SK-N-SH (cell line): ENCODE measurements around the gene BTG4. TPM values are rescaled to one million over a fixed set of nuclear protein-coding genes. Genes with fewer than 3 reads are reported as not detected.

Experiments used
- CTCF ChIA-PET: fragments of 300-600, 350-600 bp; formaldehyde crosslinking; extraction: SDS; loops from one replicate; lab custom pipeline; 2021; lab: Yijun Ruan, JAX
- POLR2A ChIA-PET: fragments of 350-600 bp; sonication (Branson Sonifier 250); formaldehyde crosslinking; extraction: SDS; loops from one replicate; lab custom pipeline; 2020; ENCODE audit warnings: antibody characterized with exemption, inconsistent platforms; lab: Yijun Ruan, JAX
- DNase-seq: peaks from one replicate; pipeline ENCODE4 v3.0.0; 2012
- H2AFZ ChIP-seq: fragments of 200-600 bp; sonication (generic); 2 replicates; pipeline ENCODE4 v1.8.1; 2016; ENCODE audit warnings: antibody characterized with exemption, mild to moderate bottlenecking, low read depth
- H3F3A ChIP-seq: fragments of 200-600 bp; sonication (generic); replicated peaks from 2 replicates; pipeline ENCODE3; 2016; ENCODE audit warnings: antibody characterized with exemption, mild to moderate bottlenecking; ENCODE audit not compliant: insufficient read depth
- H3K27ac ChIP-seq, 2 experiments: fragments of 200-500 bp in 1 of 2; fragments of 200-600 bp in 1 of 2; sonication (Bioruptor generic) in 1 of 2; sonication (generic), shearing (Covaris generic) in 1 of 2; 2 replicates each; pipeline versions ENCODE4 v1.5.1 to v1.6.1; 2014 to 2016; ENCODE audit warnings: low read depth in 2 of 2, inconsistent platforms in 1 of 2, low read length in 1 of 2, mild to moderate bottlenecking in 1 of 2, mixed read lengths in 1 of 2
- H3K27me3 ChIP-seq: fragments of 200-600 bp; sonication (generic), shearing (Covaris generic); 2 replicates; pipeline ENCODE4 v1.6.1; 2016; ENCODE audit warnings: mixed run types; ENCODE audit not compliant: insufficient read depth
- H3K36me3 ChIP-seq, 2 experiments: fragments of 200-500 bp in 1 of 2; fragments of 200-600 bp in 1 of 2; sonication (Bioruptor generic) in 1 of 2; sonication (generic) in 1 of 2; replicated peaks in 1 of 2; 2 replicates each; pipeline versions ENCODE3 to v1.5.1; 2014 to 2016; ENCODE audit warnings: low read length in 1 of 2, mild to moderate bottlenecking in 1 of 2; ENCODE audit not compliant: insufficient read depth in 2 of 2, control insufficient read depth in 1 of 2
- H3K4me1 ChIP-seq, 2 experiments: fragments of 200-500 bp in 1 of 2; fragments of 200-600 bp in 1 of 2; sonication (Bioruptor generic) in 1 of 2; sonication (generic), shearing (Covaris generic) in 1 of 2; 2 replicates each; pipeline versions ENCODE4 v1.5.1 to v1.6.1; 2014 to 2016; ENCODE audit warnings: low read depth in 1 of 2, low read length in 1 of 2, mixed run types in 1 of 2; ENCODE audit not compliant: insufficient read depth in 2 of 2, control insufficient read depth in 1 of 2
- H3K4me2 ChIP-seq: fragments of 200-600 bp; sonication (generic), shearing (Covaris generic); 2 replicates; pipeline ENCODE4 v1.6.1; 2017; ENCODE audit warnings: mixed run types
- H3K4me3 ChIP-seq, 2 experiments: fragments of 200-500 bp in 1 of 2; fragments of 200-600 bp in 1 of 2; sonication (Bioruptor generic) in 1 of 2; sonication (generic), shearing (Covaris generic) in 1 of 2; 2 replicates each; pipeline versions ENCODE4 v1.5.1 to v1.8.1; 2014 to 2016; ENCODE audit warnings: low read depth in 2 of 2, inconsistent platforms in 1 of 2, low read length in 1 of 2, mild to moderate bottlenecking in 1 of 2, mixed read lengths in 1 of 2, moderate library complexity in 1 of 2
- H3K79me2 ChIP-seq: fragments of 200-600 bp; sonication (generic); 2 replicates; pipeline ENCODE4 v1.8.1; 2017; ENCODE audit warnings: mild to moderate bottlenecking; ENCODE audit not compliant: insufficient read depth
- H3K9ac ChIP-seq: fragments of 200-600 bp; sonication (generic); 2 replicates; pipeline ENCODE4 v1.6.1; 2017; ENCODE audit warnings: mixed run types
- H3K9me2 ChIP-seq: fragments of 200-600 bp; sonication (generic); 2 replicates; pipeline ENCODE4 v1.6.1; 2017; ENCODE audit warnings: mixed run types
- H3K9me3 ChIP-seq: fragments of 200-600 bp; sonication (generic); 2 replicates; pipeline ENCODE4 v1.6.1; 2017; ENCODE audit warnings: mixed run types, mild to moderate bottlenecking, moderate library complexity
- H4K20me1 ChIP-seq: fragments of 200-600 bp; sonication (generic); 2 replicates; pipeline ENCODE4 v1.6.1; 2017; ENCODE audit warnings: mild to moderate bottlenecking, mixed run types; ENCODE audit not compliant: insufficient read depth
- CHD2 ChIP-seq: fragments of 150-350 bp; IDR thresholded peaks from 2 replicates; pipeline ENCODE4 v1.6.1; 2018; ENCODE audit warnings: low read length; ENCODE audit not compliant: partially characterized antibody
- ELF1 ChIP-seq: IDR thresholded peaks from 2 replicates; pipeline ENCODE4 v1.4.0; 2012
- EZH2phosphoT487 ChIP-seq: fragments of 200-600 bp; sonication (generic); IDR thresholded peaks from 2 replicates; pipeline ENCODE4 v1.6.1; 2017; ENCODE audit warnings: low read depth, mixed run types, mild to moderate bottlenecking, antibody characterized with exemption, moderate library complexity, borderline replicate concordance
- FOXJ3 ChIP-seq: sonication (generic); formaldehyde crosslinking; IDR thresholded peaks from 2 replicates; pipeline ENCODE4 v1.5.1; 2020; ENCODE audit warnings: mild to moderate bottlenecking, missing genetic modification reagents
- FOXM1 ChIP-seq: IDR thresholded peaks from 2 replicates; pipeline ENCODE4 v1.4.0; 2012; ENCODE audit warnings: low read depth, mild to moderate bottlenecking
- GABPA ChIP-seq: IDR thresholded peaks from 2 replicates; pipeline ENCODE4 v1.4.0; 2012; ENCODE audit warnings: low read depth, mild to moderate bottlenecking
- GATA2 ChIP-seq: sonication (generic); formaldehyde crosslinking; IDR thresholded peaks from 2 replicates; pipeline ENCODE4 v1.5.0; 2020; ENCODE audit warnings: mild to moderate bottlenecking, missing genetic modification reagents
- MAX ChIP-seq: IDR thresholded peaks from 2 replicates; pipeline ENCODE4 v1.4.0; 2012; ENCODE audit warnings: low read depth
- MEF2A ChIP-seq: IDR thresholded peaks from 2 replicates; pipeline ENCODE4 v1.4.0; 2012; ENCODE audit warnings: low read depth, borderline replicate concordance
- MXI1 ChIP-seq: IDR thresholded peaks from 2 replicates; pipeline ENCODE4 v1.6.1; 2012; ENCODE audit warnings: mild to moderate bottlenecking, low read depth, low read length, improper control_type of control experiment
- NRF1 ChIP-seq: IDR thresholded peaks from 2 replicates; pipeline ENCODE4 v1.6.1; 2012; ENCODE audit warnings: low read depth, mild to moderate bottlenecking, low read length
- TAF1 ChIP-seq: IDR thresholded peaks from 2 replicates; pipeline ENCODE4 v1.6.1; 2012; ENCODE audit warnings: low read depth, mild to moderate bottlenecking, low read length, moderate library complexity, borderline replicate concordance
- TCF12 ChIP-seq: IDR thresholded peaks from 2 replicates; pipeline ENCODE4 v1.4.0; 2012
- USF1 ChIP-seq: IDR thresholded peaks from 2 replicates; pipeline ENCODE4 v1.4.0; 2012; ENCODE audit warnings: low read depth, borderline replicate concordance
- YY1 ChIP-seq: IDR thresholded peaks from 2 replicates; pipeline ENCODE4 v1.4.0; 2012; ENCODE audit warnings: low read depth, mild to moderate bottlenecking
- ZBTB33 ChIP-seq: IDR thresholded peaks from 2 replicates; pipeline ENCODE4 v1.4.0; 2012; ENCODE audit warnings: low read depth, borderline replicate concordance
- WGBS: methylation state at CpG from one replicate; pipeline ENCODE4 v1.1.6; 2017; ENCODE audit warnings: low lambda C conversion rate; 5-methylcytosine and 5-hydroxymethylcytosine counted together
- polyA plus RNA-seq, 3 experiments: library from polyadenylated mRNA; depleted of rRNA; stranded (reverse); fragments of >200 nt; gene quantifications; 2 replicates each; pipeline ENCODE4 v1.2.3, GENCODE V29; 2012
- TF ChIP-seq, protein P1 (sequence below): fragments of 200-600 bp; sonication (generic); IDR thresholded peaks from 2 replicates; pipeline ENCODE4 v1.6.1; 2017; ENCODE audit warnings: antibody characterized with exemption, mild to moderate bottlenecking, moderate library complexity
- TF ChIP-seq, protein P2 (sequence below): fragments of 150-350 bp; IDR thresholded peaks from 2 replicates; pipeline ENCODE4 v1.6.1; 2016; ENCODE audit warnings: mild to moderate bottlenecking, low read depth, low read length
- TF ChIP-seq, protein P3 (sequence below): IDR thresholded peaks from 2 replicates; pipeline ENCODE4; 2012

BTG4 gene
- polyA plus RNA-seq, 1 of the 3 experiments (the other 2 are of a cell fraction), result 0.26 TPM

GRCh38 chr11:111554532-111554931 is 42.3 kb upstream of the BTG4 start:
- CTCF ChIA-PET, result interaction anchor here (0.8 to 1.4 kb wide), 8 partner anchors 9 to 726 kb away, joined by 3 to 4 read pairs (median 3); no protein-coding TSS in a partner anchor
- H3K27me3 ChIP-seq, result no peaks in the 10 kb centered on the region
- no peak for DNase-seq
- H3K9ac ChIP-seq, result peak overlapping the region; percentile 71
- no peak overlapping the region for H2AFZ ChIP-seq
- H3K79me2 ChIP-seq, result peaks cover 42% of the 10 kb centered on the region; the same call in 1 of the 2 replicates
- POLR2A ChIA-PET, result no interaction called here
- peak overlapping the region; percentile 95 to 99 for H3K27ac ChIP-seq
- H3K4me2 ChIP-seq, result peak overlapping the region; percentile 5; the same call in 1 of the 2 replicates
- H3K9me3 ChIP-seq, result no peaks in the 10 kb centered on the region
- no peaks in the 10 kb centered on the region for H4K20me1 ChIP-seq
- H3F3A ChIP-seq, result peaks cover 84% of the 10 kb centered on the region
- peaks cover 61 to 79% of the 10 kb centered on the region in 2 experiments for H3K36me3 ChIP-seq
- H3K4me1 ChIP-seq, result peaks cover 11 to 45% of the 10 kb centered on the region in 2 experiments
- TF ChIP-seq, protein P1, sequence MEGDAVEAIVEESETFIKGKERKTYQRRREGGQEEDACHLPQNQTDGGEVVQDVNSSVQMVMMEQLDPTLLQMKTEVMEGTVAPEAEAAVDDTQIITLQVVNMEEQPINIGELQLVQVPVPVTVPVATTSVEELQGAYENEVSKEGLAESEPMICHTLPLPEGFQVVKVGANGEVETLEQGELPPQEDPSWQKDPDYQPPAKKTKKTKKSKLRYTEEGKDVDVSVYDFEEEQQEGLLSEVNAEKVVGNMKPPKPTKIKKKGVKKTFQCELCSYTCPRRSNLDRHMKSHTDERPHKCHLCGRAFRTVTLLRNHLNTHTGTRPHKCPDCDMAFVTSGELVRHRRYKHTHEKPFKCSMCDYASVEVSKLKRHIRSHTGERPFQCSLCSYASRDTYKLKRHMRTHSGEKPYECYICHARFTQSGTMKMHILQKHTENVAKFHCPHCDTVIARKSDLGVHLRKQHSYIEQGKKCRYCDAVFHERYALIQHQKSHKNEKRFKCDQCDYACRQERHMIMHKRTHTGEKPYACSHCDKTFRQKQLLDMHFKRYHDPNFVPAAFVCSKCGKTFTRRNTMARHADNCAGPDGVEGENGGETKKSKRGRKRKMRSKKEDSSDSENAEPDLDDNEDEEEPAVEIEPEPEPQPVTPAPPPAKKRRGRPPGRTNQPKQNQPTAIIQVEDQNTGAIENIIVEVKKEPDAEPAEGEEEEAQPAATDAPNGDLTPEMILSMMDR, result no peak
- TF ChIP-seq FOXJ3 (CRISPR knock-in tag) (no peak), ZBTB33 (no peak), MAX (no peak), MEF2A (no peak), MXI1 (no peak), GATA2 (no peak), EZH2phosphoT487 (no peak)
- TF ChIP-seq, protein P2, sequence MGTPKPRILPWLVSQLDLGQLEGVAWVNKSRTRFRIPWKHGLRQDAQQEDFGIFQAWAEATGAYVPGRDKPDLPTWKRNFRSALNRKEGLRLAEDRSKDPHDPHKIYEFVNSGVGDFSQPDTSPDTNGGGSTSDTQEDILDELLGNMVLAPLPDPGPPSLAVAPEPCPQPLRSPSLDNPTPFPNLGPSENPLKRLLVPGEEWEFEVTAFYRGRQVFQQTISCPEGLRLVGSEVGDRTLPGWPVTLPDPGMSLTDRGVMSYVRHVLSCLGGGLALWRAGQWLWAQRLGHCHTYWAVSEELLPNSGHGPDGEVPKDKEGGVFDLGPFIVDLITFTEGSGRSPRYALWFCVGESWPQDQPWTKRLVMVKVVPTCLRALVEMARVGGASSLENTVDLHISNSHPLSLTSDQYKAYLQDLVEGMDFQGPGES, result no peak
- H3K9me2 ChIP-seq, result no peaks in the 10 kb centered on the region
- no peak overlapping the region for H3K4me3 ChIP-seq

- WGBS, result 85% methylated on average over 2 of the region's 2 CpGs
- peak overlapping the region; percentile 55; the same call in 1 of the 2 replicates for H3K4me2 ChIP-seq
- peaks cover 79% of the 10 kb centered on the region for H3F3A ChIP-seq
- H3K36me3 ChIP-seq, result peaks cover 76 to 93% of the 10 kb centered on the region in 2 experiments
- H3K27me3 ChIP-seq, result no peaks in the 10 kb centered on the region
- peak overlapping the region; percentile 36; the same call in 1 of the 2 replicates for H3K9ac ChIP-seq
- H2AFZ ChIP-seq, result no peak overlapping the region
- DNase-seq, result no peak
- peaks cover 77% of the 10 kb centered on the region; the same call in 1 of the 2 replicates for H3K79me2 ChIP-seq
- no peaks in the 10 kb centered on the region for H3K9me2 ChIP-seq
- H3K4me1 ChIP-seq, result peaks cover 36 to 45% of the 10 kb centered on the region in 2 experiments
- no peak overlapping the region for H3K4me3 ChIP-seq
- H3K9me3 ChIP-seq, result no peaks in the 10 kb centered on the region
- no peaks in the 10 kb centered on the region for H4K20me1 ChIP-seq
- ChIA-PET CTCF (interaction anchor here (1.0 to 1.7 kb wide), 3 partner anchors 20 to 232 kb away, joined by 3 to 4 read pairs (median 3); no protein-coding TSS in a partner anchor), POLR2A (no interaction called here)
- H3K27ac ChIP-seq, result peak overlapping the region; percentile 94 to 99
- TF ChIP-seq MEF2A (no peak), USF1 (no peak), TCF12 (no peak), FOXM1 (no peak), ELF1 (no peak), CHD2 (no peak), NRF1 (no peak), TAF1 (no peak), GABPA (no peak), MAX (no peak), YY1 (no peak), EZH2phosphoT487 (no peak)
- TF ChIP-seq, protein P3, sequence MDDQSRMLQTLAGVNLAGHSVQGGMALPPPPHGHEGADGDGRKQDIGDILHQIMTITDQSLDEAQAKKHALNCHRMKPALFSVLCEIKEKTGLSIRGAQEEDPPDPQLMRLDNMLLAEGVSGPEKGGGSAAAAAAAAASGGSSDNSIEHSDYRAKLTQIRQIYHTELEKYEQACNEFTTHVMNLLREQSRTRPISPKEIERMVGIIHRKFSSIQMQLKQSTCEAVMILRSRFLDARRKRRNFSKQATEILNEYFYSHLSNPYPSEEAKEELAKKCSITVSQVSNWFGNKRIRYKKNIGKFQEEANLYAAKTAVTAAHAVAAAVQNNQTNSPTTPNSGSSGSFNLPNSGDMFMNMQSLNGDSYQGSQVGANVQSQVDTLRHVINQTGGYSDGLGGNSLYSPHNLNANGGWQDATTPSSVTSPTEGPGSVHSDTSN, result no peak
Measured at GRCh38 chr11:111550258-111550657, 38.1 kb upstream of the BTG4 start.
